Testis (tissue), 2 donors: ENCODE data around the gene MRGPRD.

Experiments
- CTCF ChIP-seq, 3 experiments: fragments of 450-650 bp in 2 of 3; fragments of 200-600 bp in 1 of 3; sonication (generic) in 1 of 3; IDR thresholded peaks; one replicate each; pipeline ENCODE4 v1.5.1; 2016 to 2019; ENCODE audit warnings: antibody characterized with exemption in 3 of 3, mild to moderate bottlenecking in 2 of 3, moderate library complexity in 1 of 3
- POLR2A ChIP-seq: fragments of 450-650 bp; IDR thresholded peaks from one replicate; pipeline ENCODE4 v1.6.1; 2017; ENCODE audit warnings: antibody characterized with exemption, mild to moderate bottlenecking, moderate library complexity

GRCh38 chr11:69018924-69019323, 38.1 kb upstream of the MRGPRD start:
- TF ChIP-seq CTCF (IDR thresholded peaks at IDR 0.05) (no peak), POLR2A (no peak)
